Neuron (in vitro differentiated cells): ENCODE results near the gene GLTP.
A peak's percentile ranks its signal among the peaks of the same experiment; 100 is the strongest.
"Not testable (repeated sequence)": the region's sequence is repeated elsewhere in the genome, so short reads cannot be mapped to it uniquely, and the experiment has no call there.

Source experiments
- H2AFZ ChIP-seq: one replicate; pipeline ENCODE4 v1.6.1; 2013; ENCODE audit warnings: low read depth, mild to moderate bottlenecking, inconsistent platforms, low read length, moderate library complexity
- H3K27me3 ChIP-seq: one replicate; pipeline ENCODE4 v1.6.1; 2013; ENCODE audit warnings: low read length; ENCODE audit not compliant: insufficient read depth
- H3K36me3 ChIP-seq: one replicate; pipeline ENCODE4 v1.6.1; 2013; ENCODE audit warnings: low read length; ENCODE audit not compliant: insufficient read depth
- H3K4me1 ChIP-seq: one replicate; pipeline ENCODE4 v1.6.1; 2013; ENCODE audit warnings: low read length; ENCODE audit not compliant: insufficient read depth
- H3K4me3 ChIP-seq: 2 replicates; pipeline ENCODE4 v1.5.1; 2013; ENCODE audit warnings: mild to moderate bottlenecking, low read length, moderate library complexity
- H3K9me3 ChIP-seq: one replicate; pipeline ENCODE4 v1.6.1; 2013; ENCODE audit warnings: low read length

GLTP gene, protein sequence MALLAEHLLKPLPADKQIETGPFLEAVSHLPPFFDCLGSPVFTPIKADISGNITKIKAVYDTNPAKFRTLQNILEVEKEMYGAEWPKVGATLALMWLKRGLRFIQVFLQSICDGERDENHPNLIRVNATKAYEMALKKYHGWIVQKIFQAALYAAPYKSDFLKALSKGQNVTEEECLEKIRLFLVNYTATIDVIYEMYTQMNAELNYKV

DNA sequence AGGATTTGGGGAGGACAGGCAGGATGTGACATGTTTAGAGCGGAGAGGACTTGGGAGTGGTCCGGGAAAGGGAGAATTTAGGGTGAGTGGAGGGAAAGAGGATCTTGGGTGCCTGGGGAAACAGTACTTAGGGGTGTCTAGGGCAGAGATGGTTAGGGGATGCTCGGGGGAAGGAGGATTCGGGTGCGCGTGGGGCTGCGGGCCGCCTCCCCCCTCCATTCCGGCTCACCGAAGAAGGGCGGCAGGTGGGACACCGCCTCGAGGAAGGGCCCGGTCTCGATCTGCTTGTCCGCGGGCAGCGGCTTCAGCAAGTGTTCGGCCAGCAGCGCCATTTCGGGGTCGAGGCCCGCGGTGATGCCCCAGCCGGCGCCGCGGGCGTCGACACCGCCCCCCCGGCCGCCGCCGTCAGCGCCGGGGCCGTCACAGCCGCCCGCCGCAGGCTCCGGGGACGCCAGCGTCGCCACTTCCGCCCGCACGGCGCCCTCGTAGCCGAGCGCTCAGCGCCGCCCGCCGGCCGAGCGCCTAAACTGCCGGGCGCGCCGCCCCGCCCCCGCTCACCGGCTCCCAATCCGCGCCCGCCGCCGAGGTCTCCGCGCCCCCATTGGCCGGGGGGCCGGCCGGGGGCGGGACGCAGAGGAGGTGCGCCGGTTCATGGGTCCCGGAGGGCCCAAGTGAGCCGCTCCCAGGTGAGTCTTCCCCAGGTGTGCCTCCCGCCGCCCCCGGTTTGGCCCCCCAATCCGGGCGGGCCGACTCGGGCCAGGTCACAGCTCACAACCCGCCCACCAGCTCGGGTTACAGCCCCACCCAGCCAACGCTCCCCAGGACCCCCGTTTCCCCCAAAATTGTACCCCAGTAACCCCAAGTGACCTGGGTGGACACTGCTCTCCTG lies at the start of gene GLTP:
Gene GLTP (minus strand): TSS at position 499 of the 889 bp plus-strand sequence. CDS start 167 bp downstream, at position 332.
- Histone ChIP-seq H3K36me3 (no peaks in the 10 kb centered on the region), H3K4me1 (peaks cover 14% of the 10 kb centered on the region), H3K9me3 (no peaks in the 10 kb centered on the region), H3K4me3 (peak within 1 kb of the TSS; percentile 80), H3K27me3 (no peaks in the 10 kb centered on the region), H2AFZ (peak within 1 kb of the TSS; percentile 60)

DNA sequence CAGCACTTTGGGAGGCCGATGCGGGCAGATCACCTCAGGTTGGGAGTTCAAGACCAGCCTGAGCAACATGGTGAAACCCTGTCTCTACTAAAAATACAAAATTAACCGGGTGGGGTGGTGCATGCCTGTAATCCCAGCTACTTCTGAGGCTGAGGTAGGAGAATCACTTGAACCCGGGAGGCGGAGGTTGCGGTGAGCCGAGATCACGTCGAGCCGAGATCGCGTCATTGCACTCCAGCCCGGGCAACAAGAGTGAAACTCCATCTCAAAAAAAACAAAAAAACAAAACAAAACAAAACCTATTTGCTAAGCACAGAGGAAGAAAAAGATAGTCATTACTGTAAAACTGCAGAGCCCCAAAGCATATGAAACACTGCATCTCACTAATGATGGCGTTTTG lies 49.0 kb upstream of the GLTP start:
- not testable (repeated sequence) for H3K9me3 ChIP-seq, H3K4me1 ChIP-seq, H3K27me3 ChIP-seq, H2AFZ ChIP-seq, H3K4me3 ChIP-seq
- H3K36me3 ChIP-seq = peaks cover 36% of the 10 kb centered on the region

DNA sequence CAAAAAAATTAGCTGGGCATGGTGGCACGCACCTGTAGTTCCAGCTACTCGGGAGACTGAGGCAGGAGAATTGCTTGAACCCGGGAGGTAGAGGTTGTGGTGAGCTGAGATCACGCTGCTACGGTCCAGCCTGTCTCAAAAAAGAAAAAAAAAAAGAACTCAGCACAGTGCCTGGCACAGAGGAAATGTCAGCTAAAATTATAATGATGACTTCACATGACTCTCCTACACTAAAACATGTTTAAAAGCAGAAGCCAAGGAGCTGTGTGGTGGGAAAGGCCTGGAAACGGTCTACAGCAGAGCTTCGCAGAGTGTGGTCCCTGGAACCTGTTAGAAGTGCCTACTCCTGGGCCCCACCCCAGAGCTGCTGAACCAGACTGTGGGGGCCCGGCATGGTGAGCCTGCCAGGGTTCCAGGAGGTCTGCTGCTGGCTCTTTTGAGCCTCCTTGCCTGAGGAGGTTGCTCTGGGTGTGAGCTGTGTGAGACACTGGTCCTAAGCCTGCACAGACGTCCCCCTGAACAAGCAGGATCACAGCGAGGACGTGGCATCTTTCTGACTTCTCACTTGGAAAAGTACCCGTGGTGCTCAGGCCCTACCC lies 47.8 kb upstream of the GLTP start:
- no peak overlapping the region for H2AFZ ChIP-seq
- H3K4me3 ChIP-seq = no peak overlapping the region
- H3K4me1 ChIP-seq = no peaks in the 10 kb centered on the region
- no peaks in the 10 kb centered on the region for H3K27me3 ChIP-seq
- H3K36me3 ChIP-seq = peaks cover 29% of the 10 kb centered on the region
- no peaks in the 10 kb centered on the region for H3K9me3 ChIP-seq

DNA sequence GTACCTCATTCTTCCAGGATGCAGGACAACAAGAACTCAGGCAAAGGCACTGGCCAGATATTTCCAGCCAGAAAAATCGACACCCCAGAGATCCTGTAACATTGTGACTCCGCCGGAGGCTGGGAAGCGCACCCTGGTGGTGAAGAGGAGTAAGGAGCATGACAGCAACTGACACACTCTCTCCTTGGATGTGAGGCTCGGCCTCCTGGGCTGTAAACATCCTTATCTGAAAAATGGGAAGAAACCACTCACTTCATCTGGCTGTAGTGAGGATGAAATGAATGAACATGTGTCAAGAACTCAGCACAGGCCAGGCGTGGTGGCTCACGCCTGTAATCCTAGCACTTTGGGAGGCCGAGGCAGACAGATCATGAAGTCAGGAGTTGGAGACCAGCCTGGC lies 47.3 kb upstream of the GLTP start:
- Histone ChIP-seq H3K36me3 (peaks cover 25% of the 10 kb centered on the region), H3K9me3 (no peaks in the 10 kb centered on the region), H3K27me3 (no peaks in the 10 kb centered on the region), H3K4me3 (no peak overlapping the region), H2AFZ (no peak overlapping the region), H3K4me1 (no peaks in the 10 kb centered on the region)

DNA sequence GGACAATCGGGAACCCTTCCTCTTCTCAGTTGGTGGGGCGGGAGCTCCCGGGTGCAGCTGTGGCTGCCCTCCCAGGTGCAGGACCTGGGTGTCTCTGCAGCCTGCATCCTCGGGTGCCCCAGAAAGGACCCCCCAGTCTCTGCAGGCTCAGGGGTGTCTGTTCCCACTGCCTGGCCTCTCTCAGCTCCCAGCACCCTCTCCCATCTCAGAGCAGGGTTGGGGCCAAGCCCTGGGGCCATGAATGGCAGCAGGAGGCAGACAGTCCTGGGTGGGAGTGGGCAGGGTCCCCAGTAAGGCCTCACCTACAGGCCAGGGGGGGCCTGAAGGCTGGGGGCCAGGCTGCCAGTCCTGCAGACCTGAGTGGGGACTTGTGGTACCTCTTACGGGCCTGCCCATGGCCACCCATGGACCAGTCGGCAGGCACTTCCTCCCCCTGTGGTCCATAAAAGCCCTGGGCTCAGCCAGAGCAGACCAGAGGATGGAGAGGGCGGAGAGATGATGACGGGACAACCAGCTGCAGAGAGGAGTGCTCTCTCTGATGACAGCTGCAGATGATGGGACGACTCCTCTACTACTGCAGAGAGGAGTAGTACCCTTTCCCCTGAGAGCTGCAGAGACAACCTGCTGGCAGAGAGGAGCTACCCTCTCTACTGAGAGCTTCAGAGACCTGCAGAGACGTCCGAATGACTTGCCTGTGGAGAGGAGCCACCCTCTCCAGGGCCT lies 46.3 kb upstream of the GLTP start:
- no peaks in the 10 kb centered on the region for H3K9me3 ChIP-seq
- H3K27me3 ChIP-seq = no peaks in the 10 kb centered on the region
- H3K4me1 ChIP-seq = no peaks in the 10 kb centered on the region
- no peak overlapping the region for H3K4me3 ChIP-seq
- H3K36me3 ChIP-seq = peaks cover 16% of the 10 kb centered on the region
- H2AFZ ChIP-seq = no peak overlapping the region

DNA sequence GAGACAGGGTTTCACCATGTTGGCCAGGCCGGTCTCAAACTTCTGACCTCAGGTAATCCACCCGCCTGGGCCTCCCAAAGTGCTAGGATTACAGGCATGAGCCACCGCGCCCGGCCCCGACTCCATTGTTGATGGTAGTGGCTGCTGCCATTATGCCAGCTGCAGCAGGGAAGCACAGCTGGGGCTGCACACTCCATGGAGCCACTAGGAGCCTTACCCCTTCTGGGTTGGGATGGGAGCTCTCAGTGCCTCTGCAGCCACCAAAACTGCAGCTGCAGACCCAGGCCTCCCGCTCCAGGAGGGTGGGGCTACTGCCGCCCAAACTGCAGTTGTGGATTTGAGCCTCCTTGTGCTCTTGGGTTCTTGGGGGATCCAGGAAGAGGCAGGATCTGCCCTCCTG lies 45.7 kb upstream of the GLTP start:
- Histone ChIP-seq H3K27me3 (no peaks in the 10 kb centered on the region), H3K4me1 (no peaks in the 10 kb centered on the region), H3K4me3 (no peak overlapping the region), H3K9me3 (no peaks in the 10 kb centered on the region), H3K36me3 (peaks cover 13% of the 10 kb centered on the region), H2AFZ (no peak overlapping the region)

DNA sequence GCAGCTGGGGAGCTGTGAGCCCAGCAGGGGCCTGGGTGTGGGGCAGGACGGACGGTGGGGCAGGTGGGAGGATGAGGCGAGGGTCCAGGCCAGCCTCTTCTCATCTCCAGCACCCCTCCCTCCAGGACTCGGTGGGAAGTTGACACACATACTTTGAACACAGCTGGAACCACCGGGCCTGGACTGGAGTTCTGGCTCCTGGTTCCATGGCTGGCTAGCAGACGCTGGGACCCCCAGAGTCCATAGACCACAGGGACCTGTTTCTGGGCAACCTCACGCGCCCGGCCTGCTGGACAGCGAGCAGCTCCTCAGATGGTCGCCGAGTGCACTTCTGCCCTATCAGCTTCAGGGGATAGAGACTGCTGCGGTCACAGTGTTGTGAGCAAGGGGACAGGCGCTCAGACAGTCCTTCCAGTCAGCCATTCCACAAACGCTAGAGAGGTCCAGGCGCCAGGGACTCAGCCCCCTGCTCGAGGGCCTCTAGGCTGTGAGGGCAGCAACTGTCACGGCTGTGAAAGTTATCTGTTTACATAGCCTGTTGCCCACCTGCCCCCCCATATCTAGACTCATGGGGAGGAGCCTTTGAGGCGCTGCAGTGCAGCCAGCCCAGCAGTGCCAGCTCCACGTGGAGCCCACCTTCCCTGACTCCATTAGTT lies 45.0 kb upstream of the GLTP start:
- Histone ChIP-seq H3K27me3 (no peaks in the 10 kb centered on the region), H3K4me1 (no peaks in the 10 kb centered on the region), H2AFZ (no peak overlapping the region), H3K9me3 (no peaks in the 10 kb centered on the region), H3K4me3 (no peak overlapping the region), H3K36me3 (peaks cover 8% of the 10 kb centered on the region)

DNA sequence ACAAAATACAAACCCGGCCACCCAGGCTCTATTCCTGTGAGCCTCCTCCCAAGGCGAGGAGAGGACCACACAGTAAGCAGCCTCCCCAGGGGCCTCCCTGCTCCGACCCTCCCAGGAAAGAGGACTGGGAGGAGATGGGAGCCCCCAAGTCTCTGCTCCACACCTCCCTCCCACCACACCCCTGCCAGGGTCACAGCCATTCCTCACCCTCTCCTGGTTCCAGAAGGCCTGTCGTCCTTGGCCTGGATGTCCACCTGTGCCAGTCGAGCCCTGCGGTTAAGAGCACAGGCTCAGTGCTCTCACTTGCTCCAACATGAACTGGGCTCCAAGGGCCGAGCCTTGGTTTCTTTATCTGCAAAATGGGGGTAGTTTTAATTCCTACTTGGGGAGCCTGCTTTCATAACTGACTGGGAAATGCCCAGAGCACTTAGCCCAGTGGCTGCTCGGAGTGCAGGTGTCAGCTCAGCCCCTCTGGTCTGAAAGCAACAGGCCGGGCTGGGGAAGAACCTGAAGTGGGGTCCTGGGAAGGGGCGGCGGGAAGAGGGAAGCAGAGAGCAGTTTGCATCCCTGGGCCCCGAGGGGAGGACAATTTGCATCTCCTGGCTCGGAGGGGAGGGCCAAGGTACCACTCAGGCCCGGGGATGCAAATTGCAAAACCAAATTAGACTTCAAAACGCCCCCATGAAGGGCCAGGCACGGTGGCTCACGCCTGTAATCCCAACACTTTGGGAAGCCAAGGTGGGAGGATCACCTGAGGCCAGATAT lies 43.3 kb upstream of the GLTP start:
- no peaks in the 10 kb centered on the region for H3K27me3 ChIP-seq
- peaks cover 8% of the 10 kb centered on the region for H3K36me3 ChIP-seq
- H3K4me1 ChIP-seq = no peaks in the 10 kb centered on the region
- H2AFZ ChIP-seq = no peak overlapping the region
- H3K4me3 ChIP-seq = no peak overlapping the region
- no peaks in the 10 kb centered on the region for H3K9me3 ChIP-seq

DNA sequence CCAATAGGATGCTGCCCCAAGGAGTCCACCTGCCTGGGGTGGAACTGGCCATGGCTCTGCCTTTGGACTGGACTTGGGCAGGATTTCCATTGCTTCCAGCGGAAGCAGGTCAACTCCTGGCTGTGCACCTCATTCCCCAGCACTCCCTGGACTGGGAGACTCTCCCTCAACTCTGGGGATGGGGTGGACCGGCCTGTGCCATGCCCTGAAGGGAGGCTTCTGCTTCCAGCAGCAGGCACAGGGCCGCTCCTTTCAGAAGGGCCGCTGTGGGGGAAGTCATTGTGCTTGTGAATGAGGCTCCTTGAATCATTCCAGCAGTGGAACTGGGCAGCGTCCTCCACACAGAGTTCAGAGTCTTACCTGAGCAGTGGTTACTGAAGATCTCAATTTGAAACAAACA lies 42.7 kb upstream of the GLTP start:
- H3K9me3 ChIP-seq = no peaks in the 10 kb centered on the region
- H3K4me1 ChIP-seq = no peaks in the 10 kb centered on the region
- H3K4me3 ChIP-seq = no peak overlapping the region
- H3K27me3 ChIP-seq = no peaks in the 10 kb centered on the region
- H3K36me3 ChIP-seq = peaks cover 9% of the 10 kb centered on the region
- H2AFZ ChIP-seq = no peak overlapping the region

DNA sequence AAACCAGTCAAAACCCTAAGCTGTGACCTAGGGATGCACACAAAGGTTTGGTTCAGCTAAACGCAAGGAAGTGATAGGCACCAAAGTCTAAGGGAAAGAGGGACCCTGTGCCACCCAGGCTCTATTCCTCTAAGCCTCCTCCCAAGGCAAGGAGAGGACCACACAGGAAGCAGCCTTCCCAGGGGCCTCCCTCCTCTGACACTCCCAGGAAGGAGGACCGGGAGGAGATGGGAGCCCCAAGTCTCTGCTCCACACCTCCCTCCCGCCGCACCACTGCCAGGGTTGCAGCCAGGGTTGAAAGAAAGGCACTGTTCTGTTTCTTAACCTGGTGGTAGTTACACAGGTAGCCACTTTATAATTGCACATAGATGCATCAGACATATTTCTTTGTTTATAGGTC lies 41.6 kb upstream of the GLTP start:
- H3K4me3 ChIP-seq = no peak overlapping the region
- H3K27me3 ChIP-seq = no peaks in the 10 kb centered on the region
- peaks cover 16% of the 10 kb centered on the region for H3K36me3 ChIP-seq
- H2AFZ ChIP-seq = no peak overlapping the region
- no peaks in the 10 kb centered on the region for H3K9me3 ChIP-seq
- no peaks in the 10 kb centered on the region for H3K4me1 ChIP-seq

DNA sequence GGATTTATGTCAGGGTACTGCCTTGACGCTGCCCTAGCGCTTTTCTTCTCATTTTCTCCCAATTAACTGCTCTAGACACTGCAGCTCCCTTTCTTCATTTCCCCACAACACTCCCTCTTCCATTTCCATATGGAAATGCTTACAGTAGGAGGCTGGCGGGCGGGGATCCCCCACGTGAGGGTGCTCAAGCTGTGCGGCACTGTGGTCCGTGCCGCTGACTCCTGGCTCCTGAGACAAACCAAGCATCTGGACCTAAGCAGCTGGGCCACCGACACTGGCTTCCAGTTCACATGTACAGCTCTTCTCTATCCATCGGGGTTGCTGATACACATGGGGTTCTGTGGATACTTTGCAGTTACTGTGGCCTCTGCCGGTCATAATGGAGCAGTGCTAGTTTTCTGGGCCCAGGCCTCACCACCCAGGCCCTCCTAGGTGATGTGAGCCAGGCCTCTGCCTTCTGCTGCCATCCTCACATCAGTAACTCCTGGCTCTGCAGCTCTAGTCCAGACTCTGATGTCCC lies 40.0 kb upstream of the GLTP start:
- H2AFZ ChIP-seq = no peak overlapping the region
- H3K36me3 ChIP-seq = peaks cover 30% of the 10 kb centered on the region

DNA sequence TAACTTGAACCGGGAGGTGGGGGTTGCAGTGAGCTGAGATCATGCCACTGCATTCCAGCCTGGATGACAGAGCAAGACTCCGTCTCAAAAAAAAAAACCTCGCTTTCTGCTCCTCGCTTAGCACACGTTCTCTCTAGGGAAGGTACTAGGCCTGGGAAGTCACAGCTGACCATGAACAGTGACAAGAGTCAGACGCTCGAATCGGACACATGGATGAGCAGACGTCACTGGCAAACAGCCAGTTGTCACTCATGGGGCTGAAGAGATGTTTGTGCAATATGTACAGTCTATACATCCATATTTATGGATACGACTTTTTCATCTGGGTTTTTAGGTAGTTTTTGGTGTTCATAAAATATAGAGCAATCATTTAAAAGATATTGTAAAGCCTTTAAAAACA lies 39.1 kb upstream of the GLTP start:
- Histone ChIP-seq H3K4me3 (no peak overlapping the region), H3K4me1 (no peaks in the 10 kb centered on the region), H3K36me3 (peaks cover 39% of the 10 kb centered on the region), H2AFZ (no peak overlapping the region), H3K27me3 (no peaks in the 10 kb centered on the region), H3K9me3 (no peaks in the 10 kb centered on the region)

More for the DNA sequence above, 40.0 kb upstream of the GLTP start:
- H3K27me3 ChIP-seq = no peaks in the 10 kb centered on the region
- H3K9me3 ChIP-seq = no peaks in the 10 kb centered on the region
- no peak overlapping the region for H3K4me3 ChIP-seq
- H3K4me1 ChIP-seq = no peaks in the 10 kb centered on the region
